Heart left ventricle (tissue), 13 donors: ENCODE measurements around the gene STAM.

ENCODE experiments used
- POLR2A ChIP-seq, 2 donors: fragments of 450-650 bp; IDR thresholded peaks; one replicate each; pipeline ENCODE4 v1.6.1; 2017; ENCODE audit warnings: antibody characterized with exemption in 2 of 2, mild to moderate bottlenecking in 2 of 2, moderate library complexity in 2 of 2
- TF ChIP-seq, protein P1 (sequence below), 12 donors: fragments of 200-600 bp; sonication (generic) in 4 of 12; IDR thresholded peaks; one replicate each; pipeline versions ENCODE4 v1.5.0 to v1.8.0; 2018 to 2022; ENCODE audit warnings: antibody characterized with exemption in 12 of 12, mild to moderate bottlenecking in 5 of 12
- donor health status: ischemic (EF 13 %, LVEDD 7.1; RV severe dilation, severe dysfunction).
- donor health status: DM: no; HTN: yes; CAD: no.
- donor health status: DM: no; HTN: no; CAD: no.
- donor health status: ischemic (EF 25% LVEDD 6.9; RV normal size, moderate dysfunction).
- donor health status: ischemic (EF 25% LVEDD 5.7; RV mildly dilated, moderate dysfunction).
- donor health status: ischemic (EF 35%, LVEDD 5.7; RV mildly dilated, moderate dysfunction).
- donor health status: nonischemic (EF 11% LVEDD 7.7; RV severe dilation, severe dysfunction).
- donor health status: DM: yes; HTN: yes; CAD: no.
- donor health status: PGD.
- donor health status: ischemic (EF 29% LVEDD 5.4; RV normal size, mild dysfunction).
- donor health status: nonischemic (EF 23%, LVEDD 6.1; RV moderate dilation, normal function).

DNA sequence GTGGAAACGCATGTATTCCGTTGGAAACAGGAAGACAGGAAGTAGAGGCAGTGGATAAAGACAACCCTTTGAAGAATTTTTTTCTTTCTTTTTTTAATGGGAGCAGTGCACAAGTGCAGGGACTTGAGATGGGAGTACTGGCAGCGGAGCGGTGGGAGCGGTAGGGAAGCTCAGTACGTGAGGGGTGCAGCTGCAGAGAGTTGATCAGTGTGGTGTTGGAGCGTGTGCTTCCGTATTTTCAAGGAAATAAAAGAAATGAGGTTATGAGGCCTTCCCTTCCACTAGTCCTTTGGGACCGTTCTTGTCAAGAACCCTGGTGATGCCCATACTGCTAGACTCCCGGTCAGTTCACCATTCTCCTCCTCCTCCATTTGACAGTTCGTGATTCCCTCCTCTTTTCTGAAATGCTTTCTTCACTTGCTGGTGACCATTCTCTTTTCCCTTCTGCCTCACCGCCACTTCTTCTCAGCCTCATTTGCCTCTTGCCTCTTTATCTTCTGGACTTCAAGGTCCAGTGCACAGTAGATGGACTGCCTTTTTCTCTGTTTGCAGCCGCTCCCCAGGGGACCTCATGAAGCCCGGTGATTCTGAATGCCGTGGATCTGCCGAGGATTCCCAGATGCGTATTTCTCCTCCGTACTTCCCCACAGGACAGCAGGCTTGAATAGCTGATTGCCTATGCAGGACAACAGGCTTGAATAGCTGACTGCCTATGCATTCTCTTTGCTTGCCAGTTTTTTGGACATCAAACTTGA lies 68.9 kb downstream of the STAM start:
- TF ChIP-seq, protein P1, sequence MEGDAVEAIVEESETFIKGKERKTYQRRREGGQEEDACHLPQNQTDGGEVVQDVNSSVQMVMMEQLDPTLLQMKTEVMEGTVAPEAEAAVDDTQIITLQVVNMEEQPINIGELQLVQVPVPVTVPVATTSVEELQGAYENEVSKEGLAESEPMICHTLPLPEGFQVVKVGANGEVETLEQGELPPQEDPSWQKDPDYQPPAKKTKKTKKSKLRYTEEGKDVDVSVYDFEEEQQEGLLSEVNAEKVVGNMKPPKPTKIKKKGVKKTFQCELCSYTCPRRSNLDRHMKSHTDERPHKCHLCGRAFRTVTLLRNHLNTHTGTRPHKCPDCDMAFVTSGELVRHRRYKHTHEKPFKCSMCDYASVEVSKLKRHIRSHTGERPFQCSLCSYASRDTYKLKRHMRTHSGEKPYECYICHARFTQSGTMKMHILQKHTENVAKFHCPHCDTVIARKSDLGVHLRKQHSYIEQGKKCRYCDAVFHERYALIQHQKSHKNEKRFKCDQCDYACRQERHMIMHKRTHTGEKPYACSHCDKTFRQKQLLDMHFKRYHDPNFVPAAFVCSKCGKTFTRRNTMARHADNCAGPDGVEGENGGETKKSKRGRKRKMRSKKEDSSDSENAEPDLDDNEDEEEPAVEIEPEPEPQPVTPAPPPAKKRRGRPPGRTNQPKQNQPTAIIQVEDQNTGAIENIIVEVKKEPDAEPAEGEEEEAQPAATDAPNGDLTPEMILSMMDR (IDR thresholded peaks at IDR 0.05) = no peak
- no peak for TF ChIP-seq POLR2A (IDR thresholded peaks at IDR 0.05)
